GM19023 (cell line): ENCODE data around the gene MAP4.
"Not testable (repeated sequence)": the region's sequence is repeated elsewhere in the genome, so short reads cannot be mapped to it uniquely, and the experiment has no call there.

Experiments used
- ATAC-seq: cut with Tn5 transposase; IDR thresholded peaks from one replicate; pipeline ENCODE4 v1.9.1; 2021; ENCODE audit warnings: mild to moderate bottlenecking, moderate library complexity; ENCODE audit not compliant: unreplicated experiment

Gene MAP4

DNA sequence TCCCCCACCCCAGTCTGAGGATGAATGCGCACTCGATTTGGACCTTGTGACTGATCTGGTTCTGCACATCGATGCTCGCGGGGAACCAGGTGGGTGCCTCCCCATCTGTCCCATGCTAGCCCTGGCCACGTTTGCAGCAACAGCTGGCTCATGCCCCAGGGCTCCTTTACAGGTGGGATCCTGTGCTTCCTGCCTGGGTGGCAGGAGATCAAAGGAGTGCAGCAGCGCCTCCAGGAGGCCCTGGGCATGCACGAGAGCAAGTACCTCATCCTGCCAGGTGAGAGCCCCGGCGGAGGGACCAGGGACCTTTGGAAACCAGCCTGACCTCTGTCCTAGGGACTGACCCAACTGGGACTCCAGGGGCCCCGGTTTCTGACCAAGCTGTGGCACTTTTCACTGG lies 169.0 kb downstream of the MAP4 start:
- ATAC-seq = no peak

DNA sequence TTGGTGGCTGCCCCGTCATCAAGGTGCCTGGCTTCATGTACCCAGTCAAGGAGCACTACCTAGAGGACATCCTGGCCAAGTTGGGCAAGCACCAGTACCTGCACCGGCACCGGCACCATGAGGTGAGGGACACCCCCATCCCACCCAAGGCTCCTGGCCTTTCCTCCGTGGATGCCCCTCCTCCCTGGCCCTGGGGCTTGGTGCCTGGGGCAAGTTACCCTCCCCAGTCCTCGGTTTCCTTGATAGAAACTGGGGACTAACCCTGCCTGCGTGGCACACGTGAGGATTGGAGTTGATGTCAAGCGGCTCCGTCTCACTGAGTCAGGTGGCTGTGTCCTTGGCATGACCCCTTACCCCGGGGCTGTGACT lies 169.4 kb downstream of the MAP4 start:
- ATAC-seq = no peak

DNA sequence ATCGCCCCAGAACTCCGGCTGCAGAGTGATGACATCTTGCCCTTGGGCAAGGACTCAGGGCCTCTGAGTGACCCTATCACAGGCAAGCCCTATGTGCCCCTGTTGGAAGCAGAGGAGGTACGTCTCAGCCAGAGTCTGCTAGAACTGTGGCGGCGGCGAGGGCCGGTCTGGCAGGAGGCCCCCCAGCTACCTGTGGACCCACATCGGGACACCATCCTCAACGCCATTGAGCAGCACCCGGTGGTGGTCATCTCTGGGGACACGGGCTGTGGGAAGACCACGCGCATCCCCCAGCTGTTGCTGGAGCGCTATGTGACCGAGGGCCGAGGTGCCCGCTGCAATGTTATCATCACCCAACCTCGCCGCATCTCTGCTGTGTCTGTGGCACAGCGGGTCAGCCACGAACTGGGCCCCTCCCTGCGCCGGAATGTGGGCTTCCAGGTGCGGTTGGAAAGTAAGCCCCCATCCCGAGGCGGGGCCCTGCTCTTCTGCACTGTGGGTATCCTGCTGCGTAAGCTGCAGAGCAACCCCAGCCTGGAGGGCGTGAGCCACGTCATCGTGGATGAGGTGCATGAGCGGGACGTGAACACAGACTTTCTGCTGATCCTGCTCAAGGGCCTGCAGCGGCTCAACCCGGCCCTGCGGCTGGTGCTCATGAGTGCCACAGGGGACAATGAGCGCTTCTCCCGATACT lies 169.9 kb downstream of the MAP4 start:
- no peak for ATAC-seq

DNA sequence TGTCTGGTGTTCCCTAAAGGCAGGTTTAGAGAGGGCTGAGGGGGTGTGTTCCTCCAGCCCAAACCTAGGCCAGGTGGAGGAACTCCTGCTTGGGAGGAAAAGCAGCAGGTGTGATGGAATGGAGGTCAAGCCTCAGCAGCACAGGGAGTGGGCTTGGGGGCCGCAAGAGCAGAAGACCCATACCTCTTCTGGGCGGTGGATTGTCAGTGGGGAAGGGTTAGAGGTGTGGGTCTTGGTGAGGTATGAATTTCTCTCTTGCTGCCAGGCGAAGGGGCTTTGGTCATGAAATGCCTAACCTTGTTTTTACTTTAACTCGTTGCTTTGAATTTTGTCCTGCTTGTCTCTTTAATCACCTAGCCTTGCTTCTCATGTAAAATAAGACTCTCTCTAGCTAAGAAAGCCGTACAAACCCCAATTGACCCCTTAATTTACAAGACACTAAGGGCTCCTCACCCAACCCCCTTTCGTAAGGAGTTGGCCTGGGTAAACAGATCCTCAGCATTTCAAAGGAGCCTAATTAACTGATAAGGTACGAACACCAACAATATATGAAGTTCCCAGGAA lies 174.3 kb downstream of the MAP4 start:
- ATAC-seq = no peak

DNA sequence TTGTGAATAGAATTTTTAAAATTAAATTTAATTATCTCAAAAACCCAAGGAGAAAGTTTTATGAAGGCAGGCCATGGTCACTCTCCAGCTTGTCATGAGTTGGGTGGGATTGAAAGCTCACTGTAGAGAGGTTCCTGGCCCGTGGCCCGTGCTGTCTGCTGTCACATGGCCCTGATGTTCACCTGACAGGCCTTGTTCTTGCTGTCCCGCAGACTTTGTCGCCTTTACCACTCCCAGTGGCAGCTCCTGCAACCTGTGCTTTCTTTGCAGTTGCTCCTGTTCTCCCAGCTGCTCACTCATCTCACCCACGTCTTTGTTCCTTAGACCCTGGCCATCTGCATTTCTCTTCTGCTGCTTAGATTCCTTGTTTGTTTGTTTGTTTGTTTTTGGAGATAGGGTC lies 177.7 kb downstream of the MAP4 start:
- ATAC-seq = no peak

DNA sequence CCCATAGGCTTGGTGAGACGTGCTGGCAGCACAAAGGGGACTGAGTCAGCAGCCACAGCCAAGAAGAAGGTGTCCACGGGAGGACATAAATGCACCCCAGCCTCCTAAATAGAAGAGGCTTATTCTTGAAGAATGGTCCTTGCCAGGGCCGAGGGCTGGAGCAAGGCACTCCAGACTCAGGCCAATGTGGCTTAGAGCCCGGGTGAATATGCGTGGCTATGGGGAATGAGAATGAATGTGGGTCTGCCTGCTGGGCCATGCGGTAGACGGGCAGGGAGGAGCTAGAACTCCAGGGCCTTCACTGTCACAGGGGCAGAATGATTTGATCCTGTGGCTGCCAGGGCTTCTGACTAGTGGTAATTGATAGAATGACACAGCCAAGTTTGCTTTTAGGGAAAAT lies 179.2 kb downstream of the MAP4 start:
- no peak for ATAC-seq

DNA sequence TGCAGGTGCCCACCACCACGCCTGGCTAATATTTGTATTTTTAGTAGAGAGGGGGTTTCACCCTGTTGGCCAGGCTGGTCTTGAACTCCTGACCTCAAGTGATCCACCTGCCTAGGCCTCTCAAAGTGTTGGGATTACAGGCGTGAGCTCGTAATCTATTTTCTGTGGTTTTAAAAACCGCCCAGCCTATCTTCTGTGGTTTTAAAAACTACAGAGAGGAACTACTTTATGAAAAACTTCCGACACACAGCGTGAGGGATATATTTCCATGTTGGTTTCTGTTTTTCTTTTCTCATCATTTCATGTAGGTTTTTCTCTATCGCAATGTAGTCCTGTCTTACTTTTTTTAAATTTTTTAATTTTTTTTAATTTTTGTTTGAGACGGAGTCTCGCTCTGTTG lies 186.7 kb downstream of the MAP4 start:
- not testable (repeated sequence) for ATAC-seq

DNA sequence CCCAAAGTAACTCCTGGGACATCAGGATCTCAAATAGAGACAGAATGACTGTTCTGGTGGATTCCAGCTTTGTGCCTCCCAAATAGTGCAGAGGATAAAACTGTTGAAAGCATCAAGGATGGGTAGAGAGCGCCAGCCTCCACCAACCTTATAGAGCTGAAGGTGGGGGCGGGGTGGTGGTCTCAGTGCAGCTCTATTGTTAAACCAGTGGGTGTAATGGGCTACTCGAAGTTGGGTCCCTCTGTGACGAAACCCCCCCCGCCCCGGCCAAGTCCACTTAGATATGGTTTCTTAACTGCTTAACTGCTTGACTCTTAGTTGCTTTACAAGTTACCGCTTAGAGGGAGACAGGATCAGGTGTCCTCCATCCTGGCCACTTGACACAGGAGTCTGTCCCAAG lies 190.6 kb downstream of the MAP4 start:
- ATAC-seq = no peak

DNA sequence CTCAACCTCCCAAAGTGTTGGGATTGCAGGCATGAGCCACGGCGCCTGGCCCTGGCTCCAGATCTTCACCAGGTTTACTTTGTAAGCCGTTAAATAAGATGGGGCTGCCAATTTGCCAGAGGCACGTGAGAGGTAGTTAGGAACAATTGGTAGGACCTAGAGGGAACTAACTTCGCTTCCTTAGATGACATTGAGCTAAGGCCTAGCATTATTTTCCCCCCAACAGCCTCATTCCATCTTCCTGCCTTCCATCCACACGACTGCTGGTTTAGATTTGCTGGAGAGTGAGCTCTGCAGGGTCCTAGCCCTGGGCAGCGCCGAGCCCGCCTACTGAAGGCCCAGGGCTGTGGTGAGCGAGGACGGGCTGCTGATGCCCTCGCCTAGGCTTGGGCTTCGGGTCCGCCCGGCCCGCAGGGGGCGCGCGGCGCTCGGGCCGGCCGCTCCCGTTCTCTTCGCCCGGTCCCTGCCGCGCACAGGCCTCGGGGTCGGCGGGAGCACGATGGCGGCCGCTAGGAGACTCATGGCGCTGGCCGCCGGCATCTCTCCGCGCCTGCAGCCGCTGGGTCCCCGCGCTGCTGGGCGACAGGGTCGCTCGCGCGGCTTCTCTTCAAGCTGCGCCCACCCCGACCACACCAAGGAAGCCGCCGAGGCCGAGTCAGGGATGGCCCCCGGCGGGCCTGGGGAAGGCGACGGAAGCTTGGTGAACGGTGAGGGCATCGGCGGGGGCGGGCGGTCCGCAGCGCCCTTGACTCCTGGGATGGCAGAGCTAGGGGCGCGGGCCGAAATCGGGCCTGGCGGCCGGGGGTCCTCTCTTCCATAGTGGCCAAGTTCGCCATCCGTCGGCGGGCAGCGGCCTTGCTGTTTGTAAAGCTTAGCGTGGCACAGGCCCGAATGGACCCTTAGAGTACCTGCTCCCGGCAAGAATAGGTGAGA lies 191.4 kb downstream of the MAP4 start:
- peak; percentile 94 for ATAC-seq

DNA sequence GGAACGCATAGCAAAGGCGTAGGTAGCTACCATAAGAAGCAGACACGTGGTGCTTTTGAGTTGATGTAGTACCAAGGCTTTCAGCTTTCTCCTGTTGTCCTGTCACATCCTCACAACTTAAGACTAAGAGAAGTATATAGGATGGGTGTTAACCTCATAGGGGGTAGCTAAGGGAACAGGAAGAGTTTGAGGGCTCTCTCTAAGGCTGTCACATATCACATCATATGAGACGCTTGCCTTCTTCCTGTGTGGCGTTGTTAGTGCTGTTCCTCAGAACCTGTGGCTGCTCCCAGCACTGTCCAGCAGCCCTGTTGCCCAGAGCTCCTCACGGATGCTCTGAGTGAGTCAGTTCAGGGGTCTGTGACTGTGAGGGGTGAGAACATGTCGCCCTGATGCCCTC lies 198.6 kb downstream of the MAP4 start:
- ATAC-seq = no peak

DNA sequence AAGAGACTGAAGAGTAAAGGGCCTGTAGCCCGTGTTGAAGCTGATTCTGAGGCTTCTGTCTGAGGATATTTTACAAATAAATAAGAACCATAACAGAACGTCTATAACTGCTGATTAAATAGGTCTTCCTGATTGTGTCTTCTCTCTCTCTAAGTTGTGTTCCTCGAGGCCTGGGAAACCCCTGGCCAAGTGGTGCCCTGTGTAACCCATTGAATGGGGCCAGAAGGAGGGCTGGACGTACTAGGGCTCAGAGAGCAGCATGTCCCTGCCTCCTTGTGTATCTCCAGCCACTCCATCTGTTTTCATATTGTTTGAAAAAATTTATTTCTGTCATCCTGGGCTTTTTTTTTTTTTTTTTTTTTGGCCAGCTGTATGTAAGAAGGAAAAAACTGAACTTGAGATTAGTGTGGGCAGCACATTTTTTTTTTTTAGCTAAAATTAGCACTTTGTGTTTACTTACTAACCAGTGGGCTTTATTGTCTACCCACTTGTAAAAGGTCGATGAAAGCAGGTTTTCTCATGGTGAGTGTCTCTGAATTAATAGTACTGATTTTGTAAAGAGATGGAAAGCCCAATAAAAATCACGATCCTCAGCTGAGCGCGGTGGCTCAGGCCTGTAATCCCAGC lies 202.6 kb downstream of the MAP4 start:
- no peak for ATAC-seq

DNA sequence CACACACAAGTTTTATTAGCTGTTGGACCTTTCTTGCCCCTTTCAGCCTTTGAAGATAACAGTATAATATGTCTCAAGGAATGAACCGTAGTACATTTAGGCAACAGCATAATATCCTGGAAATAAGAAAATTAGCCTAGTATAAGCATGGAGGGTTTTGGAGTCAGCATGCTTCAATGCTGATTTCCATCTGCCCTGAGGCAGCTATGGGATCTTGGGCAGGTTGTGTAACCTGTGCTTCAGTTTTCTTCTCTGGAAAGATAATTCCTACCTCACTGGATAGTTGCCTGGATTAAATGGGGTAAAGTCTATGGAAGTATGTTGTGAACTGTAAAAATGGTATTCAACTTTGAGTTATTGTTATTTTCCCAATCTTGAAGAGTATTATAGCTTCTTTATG lies 211.6 kb downstream of the MAP4 start:
- no peak for ATAC-seq

DNA sequence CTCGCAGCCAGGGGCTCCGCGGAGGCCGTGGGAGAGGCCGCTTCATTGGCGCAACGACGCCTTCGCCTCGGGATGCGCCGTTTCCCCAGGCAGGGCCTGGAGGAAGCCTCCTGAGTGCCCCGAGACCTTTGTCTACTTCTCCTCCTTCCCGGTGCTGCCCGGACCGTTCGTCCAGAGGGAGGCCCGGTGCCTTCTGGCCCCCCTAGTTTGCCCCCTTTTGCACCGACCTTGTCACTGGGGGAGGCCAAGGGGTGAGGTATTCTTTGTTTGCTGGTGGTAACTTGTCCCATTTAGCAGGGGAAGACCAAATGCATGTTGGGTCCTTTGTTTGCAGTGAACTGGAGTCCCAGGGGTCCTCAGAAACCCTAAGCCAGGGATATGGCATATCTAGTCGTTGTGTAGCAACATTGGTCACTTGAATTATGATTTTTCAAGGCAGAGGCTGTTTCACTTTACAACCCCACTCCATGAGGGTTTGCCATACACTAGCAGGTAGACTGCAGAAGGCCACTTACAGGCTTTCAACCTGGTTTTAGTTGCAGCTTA lies 212.7 kb downstream of the MAP4 start:
- no peak for ATAC-seq

DNA sequence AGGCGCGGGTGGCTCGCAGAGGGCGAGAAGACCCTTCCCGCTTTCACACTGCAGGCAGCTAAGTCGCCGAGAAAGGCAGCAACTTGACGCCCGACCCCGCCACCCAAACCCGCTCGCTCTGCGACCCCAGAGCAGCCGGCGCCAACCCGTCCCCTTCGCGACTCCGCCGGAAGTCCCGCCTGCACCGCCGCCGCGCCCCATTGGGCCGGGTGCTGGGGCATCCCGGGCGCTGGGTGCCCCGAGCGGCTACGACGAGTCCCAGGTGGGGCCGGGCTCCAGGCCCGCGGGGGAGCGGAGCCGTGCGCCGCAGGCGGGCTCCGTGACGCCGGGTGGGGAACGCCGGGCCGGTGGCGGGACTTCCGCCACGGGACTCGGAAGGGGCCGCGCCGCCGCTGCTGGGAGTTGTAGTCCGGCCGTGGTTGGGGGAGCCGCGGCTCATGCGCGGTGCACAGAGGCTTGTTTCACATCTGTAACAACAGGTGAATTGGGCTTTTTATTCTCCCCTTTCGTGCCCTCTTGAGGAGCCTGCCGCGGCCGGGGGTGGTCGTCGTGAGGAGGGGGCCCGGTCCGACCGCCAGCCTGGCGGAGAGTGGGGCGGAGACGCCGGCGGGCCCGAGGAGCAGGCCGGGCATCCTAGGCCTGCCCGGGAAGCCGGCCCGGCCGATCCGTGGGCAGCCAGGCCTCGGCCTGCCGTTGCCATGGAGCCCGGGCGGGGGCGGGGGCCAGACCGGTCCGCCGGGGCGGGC lies 213.3 kb downstream of the MAP4 start, which contains the start of gene DHX30:
Gene DHX30, plus strand, starts transcription at position 405 of the 746 bp plus-strand sequence. CDS start 7,546 bp downstream, outside the sequence.
- peak; percentile 88 for ATAC-seq
